Mononuclear cell (primary cell): ENCODE results near the gene INPP1. TPM values are rescaled to one million over a fixed set of nuclear protein-coding genes. Genes with fewer than 3 reads are reported as not detected.

Experiments
- H3K27me3 ChIP-seq: 2 replicates; pipeline ENCODE4 v1.6.0; 2011; ENCODE audit warnings: low read length, control low read depth; ENCODE audit not compliant: insufficient read depth
- H3K4me1 ChIP-seq: 2 replicates; pipeline ENCODE4 v1.5.1; 2011; ENCODE audit warnings: mild to moderate bottlenecking, low read length, control low read depth; ENCODE audit not compliant: insufficient read depth
- H3K4me3 ChIP-seq: 2 replicates; pipeline ENCODE4 v1.5.1; 2011; ENCODE audit warnings: mild to moderate bottlenecking, low read length, moderate library complexity
- H3K9me3 ChIP-seq: 2 replicates; pipeline ENCODE4 v1.5.1; 2011; ENCODE audit warnings: low read depth, mild to moderate bottlenecking, control low read depth, low read length
- total RNA-seq: library from RNA; depleted of rRNA; stranded (reverse); fragments of >200 nt; gene quantifications from one replicate; pipeline ENCODE4 v1.2.3, GENCODE V29; 2012

The INPP1 gene
- total RNA-seq, 1 donor, result 2.2 TPM

GRCh38 chr2:190365499-190366204, 22.3 kb downstream of the INPP1 start:
- Histone ChIP-seq H3K27me3 (no peaks in the 10 kb centered on the region), H3K9me3 (no peaks in the 10 kb centered on the region), H3K4me1 (no peaks in the 10 kb centered on the region), H3K4me3 (no peak overlapping the region)

- no peaks in the 10 kb centered on the region for H3K9me3 ChIP-seq
- H3K27me3 ChIP-seq, result no peaks in the 10 kb centered on the region
- no peaks in the 10 kb centered on the region for H3K4me1 ChIP-seq
- no peak overlapping the region for H3K4me3 ChIP-seq
Measured at GRCh38 chr2:190366248-190366753, 22.9 kb downstream of the INPP1 start.

GRCh38 chr2:190367091-190367490, 23.7 kb downstream of the INPP1 start:
- Histone ChIP-seq H3K4me1 (no peaks in the 10 kb centered on the region), H3K9me3 (no peaks in the 10 kb centered on the region)

GRCh38 chr2:190369635-190370034, 26.2 kb downstream of the INPP1 start:
- Histone ChIP-seq H3K4me1 (no peaks in the 10 kb centered on the region), H3K9me3 (no peaks in the 10 kb centered on the region), H3K27me3 (no peaks in the 10 kb centered on the region), H3K4me3 (no peak overlapping the region)

More at GRCh38 chr2:190367091-190367490, 23.7 kb downstream of the INPP1 start:
- no peak overlapping the region for H3K4me3 ChIP-seq
- no peaks in the 10 kb centered on the region for H3K27me3 ChIP-seq

GRCh38 chr2:190376083-190376482, 32.7 kb downstream of the INPP1 start:
- Histone ChIP-seq H3K9me3 (no peaks in the 10 kb centered on the region), H3K4me1 (no peaks in the 10 kb centered on the region), H3K27me3 (no peaks in the 10 kb centered on the region), H3K4me3 (no peak overlapping the region)

GRCh38 chr2:190376591-190377245, 33.3 kb downstream of the INPP1 start:
- Histone ChIP-seq H3K27me3 (no peaks in the 10 kb centered on the region), H3K4me3 (no peak overlapping the region), H3K9me3 (no peaks in the 10 kb centered on the region), H3K4me1 (no peaks in the 10 kb centered on the region)

GRCh38 chr2:190378880-190379237, 35.5 kb downstream of the INPP1 start:
- Histone ChIP-seq H3K4me3 (no peak overlapping the region), H3K9me3 (no peaks in the 10 kb centered on the region), H3K4me1 (no peaks in the 10 kb centered on the region), H3K27me3 (no peaks in the 10 kb centered on the region)

GRCh38 chr2:190379249-190379964, 36.0 kb downstream of the INPP1 start:
- Histone ChIP-seq H3K4me1 (no peaks in the 10 kb centered on the region), H3K27me3 (no peaks in the 10 kb centered on the region), H3K4me3 (no peak overlapping the region), H3K9me3 (no peaks in the 10 kb centered on the region)

GRCh38 chr2:190380962-190381412, 37.6 kb downstream of the INPP1 start:
- Histone ChIP-seq H3K9me3 (no peaks in the 10 kb centered on the region), H3K4me3 (no peak overlapping the region), H3K4me1 (no peaks in the 10 kb centered on the region), H3K27me3 (no peaks in the 10 kb centered on the region)

- H3K9me3 ChIP-seq, result no peaks in the 10 kb centered on the region
- H3K27me3 ChIP-seq, result no peaks in the 10 kb centered on the region
- no peaks in the 10 kb centered on the region for H3K4me1 ChIP-seq
- H3K4me3 ChIP-seq, result no peak overlapping the region
Measured at GRCh38 chr2:190382851-190383250, 39.5 kb downstream of the INPP1 start.

- H3K27me3 ChIP-seq, result no peaks in the 10 kb centered on the region
- no peaks in the 10 kb centered on the region for H3K9me3 ChIP-seq
- H3K4me3 ChIP-seq, result no peak overlapping the region
- H3K4me1 ChIP-seq, result no peaks in the 10 kb centered on the region
Measured at GRCh38 chr2:190387422-190387821, 44.0 kb downstream of the INPP1 start.

- Histone ChIP-seq H3K27me3 (peaks cover 4% of the 10 kb centered on the region), H3K4me1 (no peaks in the 10 kb centered on the region), H3K4me3 (no peak overlapping the region), H3K9me3 (no peaks in the 10 kb centered on the region)
Measured at GRCh38 chr2:190396271-190396670, 52.9 kb downstream of the INPP1 start.

GRCh38 chr2:190402986-190403603, 59.7 kb downstream of the INPP1 start:
- peaks cover 12% of the 10 kb centered on the region for H3K4me1 ChIP-seq
- H3K9me3 ChIP-seq, result no peaks in the 10 kb centered on the region
- H3K4me3 ChIP-seq, result no peak overlapping the region
- peaks cover 5% of the 10 kb centered on the region for H3K27me3 ChIP-seq

- Histone ChIP-seq H3K27me3 (peaks cover 5% of the 10 kb centered on the region), H3K9me3 (no peaks in the 10 kb centered on the region), H3K4me1 (peaks cover 19% of the 10 kb centered on the region), H3K4me3 (no peak overlapping the region)
Measured at GRCh38 chr2:190404487-190404886, 61.1 kb downstream of the INPP1 start.

- Histone ChIP-seq H3K9me3 (no peaks in the 10 kb centered on the region), H3K4me3 (no peak overlapping the region), H3K4me1 (peaks cover 25% of the 10 kb centered on the region), H3K27me3 (peaks cover 5% of the 10 kb centered on the region)
Measured at GRCh38 chr2:190405070-190405469, 61.7 kb downstream of the INPP1 start.
